ENCODE measurements around the gene WDR37.

DNA sequence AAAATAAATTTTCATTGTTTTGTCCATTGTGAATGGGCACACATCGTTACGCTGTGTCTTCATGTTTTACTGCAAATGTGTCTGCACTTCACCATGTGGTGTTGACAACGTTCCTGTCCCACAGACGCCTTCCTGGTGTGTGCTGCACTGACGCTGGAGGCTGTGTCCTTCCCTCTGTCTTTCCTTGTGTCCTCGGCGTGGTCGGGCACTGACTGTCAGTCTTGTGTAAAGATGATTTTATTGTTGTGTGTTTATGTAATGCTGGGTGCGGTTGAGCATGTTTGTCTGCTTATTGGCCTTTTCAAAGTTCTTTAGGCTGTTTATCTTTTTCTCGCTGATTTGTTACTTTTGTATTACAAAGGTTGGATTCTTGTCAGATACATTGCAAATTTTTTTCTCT lies 48.6 kb upstream of the WDR37 start:
- TF ChIP-seq, protein P1, sequence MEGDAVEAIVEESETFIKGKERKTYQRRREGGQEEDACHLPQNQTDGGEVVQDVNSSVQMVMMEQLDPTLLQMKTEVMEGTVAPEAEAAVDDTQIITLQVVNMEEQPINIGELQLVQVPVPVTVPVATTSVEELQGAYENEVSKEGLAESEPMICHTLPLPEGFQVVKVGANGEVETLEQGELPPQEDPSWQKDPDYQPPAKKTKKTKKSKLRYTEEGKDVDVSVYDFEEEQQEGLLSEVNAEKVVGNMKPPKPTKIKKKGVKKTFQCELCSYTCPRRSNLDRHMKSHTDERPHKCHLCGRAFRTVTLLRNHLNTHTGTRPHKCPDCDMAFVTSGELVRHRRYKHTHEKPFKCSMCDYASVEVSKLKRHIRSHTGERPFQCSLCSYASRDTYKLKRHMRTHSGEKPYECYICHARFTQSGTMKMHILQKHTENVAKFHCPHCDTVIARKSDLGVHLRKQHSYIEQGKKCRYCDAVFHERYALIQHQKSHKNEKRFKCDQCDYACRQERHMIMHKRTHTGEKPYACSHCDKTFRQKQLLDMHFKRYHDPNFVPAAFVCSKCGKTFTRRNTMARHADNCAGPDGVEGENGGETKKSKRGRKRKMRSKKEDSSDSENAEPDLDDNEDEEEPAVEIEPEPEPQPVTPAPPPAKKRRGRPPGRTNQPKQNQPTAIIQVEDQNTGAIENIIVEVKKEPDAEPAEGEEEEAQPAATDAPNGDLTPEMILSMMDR (IDR thresholded peaks at IDR 0.05), result no peak
- TF ChIP-seq POLR2A (IDR thresholded peaks at IDR 0.05), result no peak
